ENCODE results near the gene ZKSCAN8. TPM values are rescaled to one million over a fixed set of nuclear protein-coding genes. Genes with fewer than 3 reads are reported as not detected.

Gene ZKSCAN8
- total RNA-seq, 1 experiment from 2014 or later: 25.4 TPM

- H3K9me3 Mint-ChIP-seq: peaks cover 6 to 14% of the 10 kb centered on the region in 2 experiments; a peak in 3 of 5 replicates
Observed at GRCh38 chr6:28154357-28154756, 12.7 kb downstream of the ZKSCAN8 start.

More at GRCh38 chr6:28154357-28154756, 12.7 kb downstream of the ZKSCAN8 start:
- H3K4me2 ChIP-seq (ENCODE audit: insufficient read depth, insufficient read length, low read length): no peak overlapping the region
- H2BK15ac ChIP-seq (ENCODE audit: low read depth, low read length): no peak overlapping the region
- no peaks in the 10 kb centered on the region for H3K23me2 ChIP-seq (ENCODE audit: insufficient read length, low read depth, low read length, poor library complexity, severe bottlenecking)
- H3K79me2 ChIP-seq (ENCODE audit: insufficient read depth, low read length): no peaks in the 10 kb centered on the region
- no peak overlapping the region for H3K4ac ChIP-seq (ENCODE audit: low read depth, low read length)
- no peak overlapping the region for H4K5ac ChIP-seq (ENCODE audit: insufficient read length, low read depth, low read length)
- no peak overlapping the region for H3T11ph ChIP-seq (ENCODE audit: low read length)
- no peaks in the 10 kb centered on the region for H4K20me1 ChIP-seq (ENCODE audit: control insufficient read depth, insufficient read depth, insufficient read length)
- H2AK5ac ChIP-seq (ENCODE audit: insufficient read length, low read length): no peak overlapping the region
- Mint-ChIP-seq H3K36me3 (ENCODE audit: insufficient read depth in 1 of 3, low read depth in 3 of 3) (peaks cover 67 to 91% (median 89%) of the 10 kb centered on the region in 3 experiments), H3K27ac (no peak overlapping the region), H3K4me1 (no peaks in the 10 kb centered on the region), H3K4me3 (no peak overlapping the region), H3K27me3 (ENCODE audit: low read depth) (no peaks in the 10 kb centered on the region; the same call in 1 of the 2 replicates)
- no peak overlapping the region for H3K18ac ChIP-seq (ENCODE audit: insufficient read length, low read depth, low read length)
- peaks cover 10% of the 10 kb centered on the region for H3K9me3 ChIP-seq (ENCODE audit: control insufficient read depth, low read depth, low read length)
- H3K27me3 ChIP-seq (ENCODE audit: insufficient read depth, low read length): no peaks in the 10 kb centered on the region
- no peak overlapping the region for H2BK20ac ChIP-seq (ENCODE audit: low read depth, low read length, poor library complexity, severe bottlenecking)
- no peak overlapping the region for H3K14ac ChIP-seq (ENCODE audit: insufficient read depth, low read length)
- H2BK5ac ChIP-seq (ENCODE audit: insufficient read length, low read length): no peak overlapping the region
- no peak overlapping the region for H3K23ac ChIP-seq (ENCODE audit: insufficient read length, low read depth, low read length)
- DNase-seq: no peak
- no peak overlapping the region for H2BK12ac ChIP-seq (ENCODE audit: insufficient read length, low read depth, low read length)
- H3K27ac ChIP-seq (ENCODE audit: insufficient read length, low read depth, low read length): no peak overlapping the region
- no peak overlapping the region for H3K9ac ChIP-seq (ENCODE audit: extremely low read depth, insufficient read length, low read length)
- no peak for TF ChIP-seq CTCF (conservative IDR thresholded peaks at IDR 0.05)
- no peaks in the 10 kb centered on the region for H3K4me1 ChIP-seq (ENCODE audit: insufficient read depth, low read length)
- H4K91ac ChIP-seq (ENCODE audit: insufficient read length, low read depth, low read length): no peak overlapping the region
- H3K79me1 ChIP-seq (ENCODE audit: insufficient read depth, low read depth, low read length, poor library complexity, severe bottlenecking): no peaks in the 10 kb centered on the region
- H3K56ac ChIP-seq (ENCODE audit: insufficient read length, low read depth, low read length): no peak overlapping the region
- H2AFZ ChIP-seq (ENCODE audit: low read length): no peak overlapping the region
- H4K8ac ChIP-seq (replicated peaks; ENCODE audit: insufficient read length, low read depth, low read length): no peak overlapping the region
- H2BK120ac ChIP-seq (ENCODE audit: low read depth, low read length, poor library complexity, severe bottlenecking): no peak overlapping the region
